HEK293 (cell line): ENCODE results near the gene DDN.

Experiments used
- CTCF ChIA-PET: fragments of 350-600 bp; formaldehyde crosslinking; extraction: SDS; loops from one replicate; lab custom pipeline; 2021; ENCODE audit warnings: antibody characterized with exemption; lab: Yijun Ruan, JAX
- POLR2A ChIA-PET: fragments of 300-600 bp; formaldehyde crosslinking; extraction: SDS; loops from one replicate; lab custom pipeline; 2020; ENCODE audit warnings: antibody characterized with exemption, inconsistent platforms; lab: Yijun Ruan, JAX
- H3K27ac ChIP-seq: fragments of 200-500 bp; sonication (Bioruptor generic); 2 replicates; pipeline ENCODE4 v1.5.1; 2014; ENCODE audit warnings: low read depth, low read length, control low read depth, inconsistent platforms; ENCODE audit errors: extremely low read depth
- H3K36me3 ChIP-seq, 2 experiments: fragments of 200-500 bp in 1 of 2; sonication (Bioruptor generic) in 1 of 2; 1 replicate in 1 of 2; 2 replicates in 1 of 2; pipeline ENCODE4 v1.5.1; 2014 to 2017; ENCODE audit warnings: inconsistent platforms in 2 of 2, low read length in 2 of 2; ENCODE audit not compliant: control insufficient read depth in 2 of 2, insufficient read depth in 1 of 2
- H3K4me1 ChIP-seq: fragments of 200-500 bp; sonication (Bioruptor generic); 2 replicates; pipeline ENCODE4 v1.5.1; 2014; ENCODE audit warnings: mild to moderate bottlenecking, low read length, inconsistent platforms; ENCODE audit not compliant: control insufficient read depth, insufficient read depth
- H3K4me3 ChIP-seq: 2 replicates; pipeline ENCODE4 v1.5.1; 2011; ENCODE audit warnings: low read depth, mild to moderate bottlenecking, control low read depth, low read length, moderate library complexity
- H3K9me3 ChIP-seq: fragments of 200-500 bp; sonication (Bioruptor generic); 2 replicates; pipeline ENCODE4 v1.5.1; 2014; ENCODE audit warnings: low read depth, low read length, inconsistent platforms; ENCODE audit not compliant: control insufficient read depth, insufficient read depth
- HOXC10 ChIP-seq: sonication (generic); formaldehyde crosslinking; IDR thresholded peaks from 2 replicates; pipeline ENCODE4 v1.8.1; 2023; ENCODE audit warnings: mild to moderate bottlenecking, missing genetic modification reagents
- KLF16 ChIP-seq: fragments of 450-650 bp; formaldehyde crosslinking; IDR thresholded peaks from 2 replicates; pipeline ENCODE4 v1.5.1; 2017; ENCODE audit warnings: missing biosample characterization, missing genetic modification characterization
- PRDM10 ChIP-seq: fragments of 450-650 bp; formaldehyde crosslinking; IDR thresholded peaks from 2 replicates; pipeline ENCODE4 v1.5.1; 2016; ENCODE audit warnings: missing biosample characterization, missing genetic modification characterization
- RBAK ChIP-seq: fragments of 450-650 bp; formaldehyde crosslinking; IDR thresholded peaks from 2 replicates; pipeline ENCODE4 v1.5.1; 2016; ENCODE audit warnings: missing biosample characterization, missing genetic modification characterization
- REST ChIP-seq: fragments of 450-650 bp; formaldehyde crosslinking; IDR thresholded peaks from 2 replicates; pipeline ENCODE4 v1.5.1; 2016; ENCODE audit warnings: missing biosample characterization, missing genetic modification characterization
- ZFP69B ChIP-seq: fragments of 450-650 bp; formaldehyde crosslinking; IDR thresholded peaks from 2 replicates; pipeline ENCODE4 v1.5.1; 2016; ENCODE audit warnings: missing biosample characterization, missing genetic modification characterization
- ZNF121 ChIP-seq: fragments of 450-650 bp; formaldehyde crosslinking; IDR thresholded peaks from 2 replicates; pipeline ENCODE4 v1.5.1; 2016; ENCODE audit warnings: missing biosample characterization, missing genetic modification characterization
- ZNF148 ChIP-seq: fragments of 450-650 bp; formaldehyde crosslinking; IDR thresholded peaks from 2 replicates; pipeline ENCODE4 v1.5.0; 2017; ENCODE audit warnings: missing biosample characterization, missing genetic modification characterization, borderline replicate concordance
- ZNF341 ChIP-seq: fragments of 450-650 bp; formaldehyde crosslinking; IDR thresholded peaks from 2 replicates; pipeline ENCODE4; 2016; ENCODE audit warnings: low read depth, missing biosample characterization, missing genetic modification characterization
- ZNF354C ChIP-seq: fragments of 450-650 bp; formaldehyde crosslinking; IDR thresholded peaks from 2 replicates; pipeline ENCODE4 v1.5.1; 2016; ENCODE audit warnings: missing biosample characterization, missing genetic modification characterization, low read depth, borderline replicate concordance
- ZNF558 ChIP-seq: fragments of 450-650 bp; formaldehyde crosslinking; IDR thresholded peaks from 2 replicates; pipeline ENCODE4 v1.5.1; 2016; ENCODE audit warnings: missing biosample characterization, missing genetic modification characterization
- ZNF701 ChIP-seq: fragments of 450-650 bp; formaldehyde crosslinking; IDR thresholded peaks from 2 replicates; pipeline ENCODE4 v1.5.1; 2016; ENCODE audit warnings: missing biosample characterization, missing genetic modification characterization
- ZNF791 ChIP-seq: fragments of 450-650 bp; formaldehyde crosslinking; IDR thresholded peaks from 2 replicates; pipeline ENCODE4 v1.5.1; 2016; ENCODE audit warnings: missing biosample characterization, missing genetic modification characterization
- ZNF843 ChIP-seq: fragments of 450-650 bp; formaldehyde crosslinking; IDR thresholded peaks from 2 replicates; pipeline ENCODE4 v1.5.1; 2016; ENCODE audit warnings: missing biosample characterization, missing genetic modification characterization
- TF ChIP-seq, protein P1 (sequence below): fragments of 450-650 bp; formaldehyde crosslinking; IDR thresholded peaks from 2 replicates; pipeline ENCODE4 v1.5.1; 2016; ENCODE audit warnings: missing biosample characterization, missing genetic modification characterization

The DDN gene

GRCh38 chr12:49015196-49015595 is 16.0 kb upstream of the DDN start:
- POLR2A ChIA-PET, result interaction anchor here (1.3 to 1.4 kb wide), 2 partner anchors 13 to 29 kb away, joined by 3 to 5 read pairs; no protein-coding TSS in a partner anchor
- Histone ChIP-seq H3K9me3 (no peaks in the 10 kb centered on the region), H3K27ac (no peak overlapping the region), H3K4me1 (no peaks in the 10 kb centered on the region; the same call in none of the 2 replicates), H3K36me3 (peaks cover 12 to 27% of the 10 kb centered on the region in 2 experiments; a peak in 2 of 3 replicates), H3K4me3 (no peak overlapping the region)
- TF ChIP-seq KLF16 (tag by site-specific recombination) (no peak), ZNF843 (tag by site-specific recombination) (no peak), REST (no peak), ZNF354C (tag by site-specific recombination) (no peak), ZNF558 (tag by site-specific recombination) (no peak), RBAK (tag by site-specific recombination) (no peak), ZNF701 (no peak), ZFP69B (tag by site-specific recombination) (no peak), HOXC10 (CRISPR knock-in tag) (no peak), ZNF121 (tag by site-specific recombination) (no peak), ZNF341 (tag by site-specific recombination) (no peak), ZNF791 (tag by site-specific recombination) (no peak), ZNF148 (no peak), PRDM10 (no peak)
- TF ChIP-seq, protein P1, sequence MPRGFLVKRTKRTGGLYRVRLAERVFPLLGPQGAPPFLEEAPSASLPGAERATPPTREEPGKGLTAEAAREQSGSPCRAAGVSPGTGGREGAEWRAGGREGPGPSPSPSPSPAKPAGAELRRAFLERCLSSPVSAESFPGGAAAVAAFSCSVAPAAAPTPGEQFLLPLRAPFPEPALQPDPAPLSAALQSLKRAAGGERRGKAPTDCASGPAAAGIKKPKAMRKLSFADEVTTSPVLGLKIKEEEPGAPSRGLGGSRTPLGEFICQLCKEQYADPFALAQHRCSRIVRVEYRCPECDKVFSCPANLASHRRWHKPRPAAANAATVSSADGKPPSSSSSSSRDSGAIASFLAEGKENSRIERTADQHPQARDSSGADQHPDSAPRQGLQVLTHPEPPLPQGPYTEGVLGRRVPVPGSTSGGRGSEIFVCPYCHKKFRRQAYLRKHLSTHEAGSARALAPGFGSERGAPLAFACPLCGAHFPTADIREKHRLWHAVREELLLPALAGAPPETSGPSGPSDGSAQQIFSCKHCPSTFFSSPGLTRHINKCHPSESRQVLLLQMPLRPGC, result no peak
- CTCF ChIA-PET, result interaction anchor here (0.9 to 4.3 kb wide), 6 partner anchors 12 to 162 kb away, joined by 3 to 53 read pairs (median 6); a partner anchor contains a TSS
